HG02870 (cell line): Measurements from ENCODE around the gene CCDC124.
A peak's percentile ranks its signal among the peaks of the same experiment; 100 is the strongest.

ENCODE experiments used
- ATAC-seq: cut with Tn5 transposase; IDR thresholded peaks from one replicate; pipeline ENCODE4 v1.9.1; 2021; ENCODE audit warnings: mild to moderate bottlenecking, moderate library complexity; ENCODE audit not compliant: unreplicated experiment

CCDC124 gene

DNA sequence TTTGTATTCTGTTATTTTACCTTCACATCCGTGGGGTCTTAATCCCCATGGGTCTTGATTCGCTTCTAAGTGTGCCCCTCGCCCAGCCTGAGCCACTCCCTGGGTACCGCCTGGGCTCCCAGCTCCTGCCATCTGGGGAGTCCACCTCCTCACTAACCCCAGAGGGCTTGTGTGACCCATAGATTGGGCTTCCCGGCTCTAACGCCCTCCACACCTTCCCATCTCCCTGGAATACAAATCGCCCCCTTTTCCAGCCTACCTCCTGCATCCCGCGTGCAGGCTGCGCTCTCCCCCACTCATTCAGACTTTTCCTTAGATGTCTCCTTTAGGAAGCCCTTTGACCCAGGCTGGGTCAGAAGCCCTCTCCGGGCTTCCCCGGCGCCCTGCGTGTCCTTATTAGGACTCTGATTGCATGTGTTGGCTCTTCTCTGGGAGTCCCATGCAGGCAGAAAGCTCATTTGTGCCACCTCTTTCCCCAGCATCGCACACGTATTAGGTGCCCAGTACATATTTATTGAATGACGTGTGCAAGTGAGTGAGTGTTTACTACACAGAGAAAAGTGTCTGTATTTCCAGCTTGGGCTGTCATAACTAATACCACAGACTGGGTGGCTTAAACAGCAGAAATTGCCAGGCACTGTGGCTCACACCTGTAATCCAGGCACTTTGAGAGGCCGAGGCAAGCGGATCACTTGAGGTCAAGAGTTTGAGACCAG is 757 bp downstream of the CCDC124 start:
- no peak for ATAC-seq

DNA sequence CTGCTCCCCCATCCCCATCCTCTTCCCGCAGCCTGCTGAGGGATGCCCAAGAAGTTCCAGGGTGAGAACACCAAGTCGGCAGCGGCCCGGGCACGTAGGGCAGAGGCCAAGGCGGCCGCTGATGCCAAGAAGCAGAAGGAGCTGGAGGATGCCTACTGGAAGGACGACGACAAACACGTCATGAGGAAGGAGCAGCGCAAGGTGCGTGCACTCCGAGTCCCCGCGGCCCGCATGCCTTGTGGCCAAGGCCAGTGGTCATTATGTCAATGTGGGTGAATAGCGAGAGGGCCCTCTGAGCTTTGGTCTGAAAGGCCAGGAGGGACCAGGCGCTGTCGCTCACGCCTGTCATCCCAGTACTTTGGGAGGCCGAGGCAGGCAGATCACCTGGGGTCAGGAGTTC is 3.6 kb downstream of the CCDC124 start:
- no peak for ATAC-seq

DNA sequence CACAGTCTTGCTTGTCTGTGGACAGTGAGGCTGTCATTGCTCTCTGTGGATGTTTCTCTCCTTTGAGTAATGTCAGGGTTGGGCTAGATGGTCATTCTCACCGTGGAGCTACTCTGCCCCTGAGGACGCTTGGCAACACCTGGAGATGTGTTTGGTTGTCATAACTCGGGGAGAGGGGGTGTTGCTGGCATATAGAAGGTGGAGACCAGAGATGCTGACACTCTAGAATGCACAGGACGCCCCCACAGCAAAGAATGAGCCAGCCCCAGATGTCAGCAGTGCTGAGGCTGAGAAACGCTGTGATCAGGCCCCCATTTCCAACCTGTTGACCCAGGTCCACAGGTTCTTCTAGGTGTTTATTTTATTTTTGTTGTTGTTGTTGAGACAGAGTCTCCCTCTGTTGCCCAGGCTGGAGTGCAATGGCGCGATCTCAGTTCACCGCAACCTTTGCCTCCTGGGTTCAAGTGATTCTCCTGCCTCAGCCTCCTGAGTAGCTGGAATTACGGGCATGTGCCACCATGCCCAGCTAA is 4.6 kb downstream of the CCDC124 start:
- ATAC-seq: no peak

DNA sequence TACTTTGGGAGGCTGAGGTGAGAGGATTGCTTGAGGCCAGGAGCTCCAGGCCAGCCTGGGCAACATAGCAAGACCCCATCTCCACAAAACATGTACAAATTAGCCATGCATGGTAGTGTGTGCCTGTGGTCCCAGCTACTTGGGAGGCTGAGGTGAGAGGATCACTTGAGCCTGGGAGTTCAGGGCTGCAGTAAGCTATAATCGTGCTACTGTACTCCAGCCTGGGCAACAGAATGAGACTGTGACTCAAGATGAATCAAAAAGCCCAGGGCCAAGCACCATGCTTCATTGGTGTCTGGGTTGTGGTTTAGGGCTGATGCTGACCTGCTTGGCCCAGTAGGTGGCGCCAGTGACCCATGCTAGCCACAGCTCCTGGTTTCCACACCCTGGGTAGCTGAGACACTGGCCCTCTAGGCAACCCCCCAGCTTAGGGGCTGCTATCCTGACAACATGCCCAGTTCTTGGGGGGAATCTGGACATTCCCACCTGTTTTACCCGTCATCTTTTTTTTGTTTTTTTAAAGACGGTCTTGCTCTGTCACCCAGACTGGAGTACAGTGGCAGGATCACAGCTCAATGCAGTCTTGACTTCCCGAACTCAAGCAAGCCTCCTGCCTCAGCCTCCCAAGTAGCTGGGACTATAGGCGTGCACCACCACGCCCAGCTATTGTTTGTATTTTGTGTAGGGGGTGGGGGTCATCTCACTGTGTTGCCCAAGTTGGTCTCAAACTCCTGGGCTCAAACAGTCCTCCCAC is 5.5 kb downstream of the CCDC124 start:
- no peak for ATAC-seq

DNA sequence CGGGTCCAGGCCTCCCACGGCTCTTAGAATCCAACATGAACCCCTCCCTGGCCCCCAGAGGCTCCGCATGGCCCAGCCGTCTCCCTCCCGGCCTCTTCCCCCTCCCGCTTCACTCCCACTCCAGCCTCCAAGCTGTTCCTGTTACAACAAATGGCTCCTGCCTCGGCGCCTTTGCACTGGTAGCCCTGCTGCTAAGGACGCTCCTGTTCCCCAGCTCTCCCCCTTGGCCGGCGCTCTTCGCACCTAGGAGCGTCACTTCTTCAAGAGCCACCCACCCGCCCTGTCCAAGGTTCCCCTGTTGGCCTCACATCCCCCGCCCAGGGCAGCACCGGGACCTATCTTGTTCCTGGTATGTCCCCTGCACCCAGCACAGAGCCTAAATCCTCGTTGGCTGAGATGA is 9.4 kb downstream of the CCDC124 start:
- ATAC-seq: no peak

DNA sequence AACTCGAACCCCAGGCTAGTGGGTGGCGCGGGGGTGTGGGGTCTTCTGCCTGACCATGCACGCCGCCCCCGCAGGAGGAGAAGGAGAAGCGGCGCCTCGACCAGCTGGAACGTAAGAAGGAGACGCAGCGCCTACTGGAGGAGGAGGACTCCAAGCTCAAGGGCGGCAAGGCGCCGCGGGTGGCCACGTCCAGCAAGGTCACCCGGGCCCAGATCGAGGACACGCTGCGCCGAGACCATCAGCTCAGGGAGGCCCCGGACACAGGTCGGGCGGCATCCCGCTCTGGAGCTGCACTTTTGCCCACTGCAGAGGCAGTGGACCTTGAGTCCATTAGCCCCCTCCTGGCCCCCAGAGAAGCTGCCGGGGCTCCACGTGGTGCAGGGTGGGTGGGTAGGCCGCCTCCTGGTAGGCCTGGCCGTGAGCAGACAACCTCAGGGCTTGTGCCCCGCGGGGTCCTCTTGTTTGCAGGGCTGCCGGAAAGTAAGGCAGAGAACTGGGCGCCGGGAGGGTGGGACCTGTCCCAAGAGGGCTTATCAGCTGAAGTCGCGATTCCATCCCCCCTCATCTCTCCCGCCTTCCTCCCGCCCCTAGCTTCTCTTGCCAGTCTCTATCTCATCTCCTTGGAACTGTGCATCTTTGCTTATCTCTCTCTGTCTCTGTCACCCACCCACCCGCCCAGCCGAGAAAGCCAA is 9.9 kb downstream of the CCDC124 start:
- no peak for ATAC-seq

DNA sequence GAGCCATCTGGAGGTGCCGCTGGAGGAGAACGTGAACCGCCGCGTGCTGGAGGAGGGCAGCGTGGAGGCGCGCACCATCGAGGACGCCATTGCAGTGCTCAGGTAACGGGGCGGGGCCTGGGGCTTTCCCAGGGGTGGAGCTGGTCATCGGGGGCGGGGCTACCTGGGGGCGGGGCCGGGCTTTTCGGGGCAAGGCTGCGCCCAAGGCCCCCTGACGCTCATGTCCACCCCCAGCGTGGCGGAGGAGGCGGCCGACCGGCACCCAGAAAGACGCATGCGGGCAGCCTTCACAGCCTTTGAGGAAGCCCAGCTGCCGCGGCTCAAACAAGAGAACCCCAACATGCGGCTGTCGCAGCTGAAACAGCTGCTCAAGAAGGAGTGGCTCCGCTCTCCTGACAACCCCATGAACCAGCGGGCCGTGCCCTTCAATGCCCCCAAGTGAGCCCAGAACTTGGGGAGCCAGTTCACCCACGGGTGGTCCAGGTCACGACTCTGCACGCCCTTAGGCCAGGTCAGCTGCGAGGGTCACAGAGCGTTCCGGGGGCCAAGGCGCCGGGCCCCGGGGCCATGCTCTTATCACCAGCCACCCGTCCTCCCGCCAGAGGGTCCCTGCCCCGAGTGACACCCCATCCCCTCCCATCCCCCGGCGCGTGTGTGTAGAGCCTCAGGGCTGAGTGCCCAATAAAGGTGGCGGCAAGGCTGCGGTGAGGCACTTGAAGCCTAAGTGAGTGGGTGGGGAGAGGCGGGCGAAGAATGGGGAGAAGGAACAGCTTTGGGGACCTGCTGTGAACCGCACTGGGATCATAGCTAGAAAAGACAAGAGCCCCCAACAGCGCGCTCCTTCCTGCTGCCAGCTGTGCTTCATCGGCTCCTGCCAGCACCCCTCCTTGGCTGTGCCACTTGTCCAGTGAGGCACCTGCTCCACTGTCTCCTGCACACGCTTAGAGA is 10.7 kb downstream of the CCDC124 start:
- no peak for ATAC-seq

DNA sequence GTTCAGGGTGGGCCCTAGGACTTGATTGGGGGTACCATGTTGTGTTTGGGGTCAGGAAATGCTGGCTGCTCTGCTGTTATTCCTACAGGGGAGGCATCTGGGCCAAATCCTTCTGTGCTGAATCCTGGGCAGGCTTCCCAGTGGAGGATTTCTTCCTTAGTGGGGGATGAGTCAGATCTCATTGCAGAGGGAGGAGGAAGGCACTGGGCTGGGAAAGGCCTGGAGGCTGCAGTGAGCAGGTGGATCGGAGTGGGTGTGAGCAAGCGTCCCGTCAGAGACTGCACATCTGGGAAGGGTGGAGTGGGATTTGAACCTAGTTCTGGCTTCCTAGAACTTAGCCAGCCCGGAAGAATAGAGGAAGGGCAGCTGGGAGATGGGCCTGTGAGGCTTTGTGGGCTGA is 11.5 kb downstream of the CCDC124 start:
- no peak for ATAC-seq

DNA sequence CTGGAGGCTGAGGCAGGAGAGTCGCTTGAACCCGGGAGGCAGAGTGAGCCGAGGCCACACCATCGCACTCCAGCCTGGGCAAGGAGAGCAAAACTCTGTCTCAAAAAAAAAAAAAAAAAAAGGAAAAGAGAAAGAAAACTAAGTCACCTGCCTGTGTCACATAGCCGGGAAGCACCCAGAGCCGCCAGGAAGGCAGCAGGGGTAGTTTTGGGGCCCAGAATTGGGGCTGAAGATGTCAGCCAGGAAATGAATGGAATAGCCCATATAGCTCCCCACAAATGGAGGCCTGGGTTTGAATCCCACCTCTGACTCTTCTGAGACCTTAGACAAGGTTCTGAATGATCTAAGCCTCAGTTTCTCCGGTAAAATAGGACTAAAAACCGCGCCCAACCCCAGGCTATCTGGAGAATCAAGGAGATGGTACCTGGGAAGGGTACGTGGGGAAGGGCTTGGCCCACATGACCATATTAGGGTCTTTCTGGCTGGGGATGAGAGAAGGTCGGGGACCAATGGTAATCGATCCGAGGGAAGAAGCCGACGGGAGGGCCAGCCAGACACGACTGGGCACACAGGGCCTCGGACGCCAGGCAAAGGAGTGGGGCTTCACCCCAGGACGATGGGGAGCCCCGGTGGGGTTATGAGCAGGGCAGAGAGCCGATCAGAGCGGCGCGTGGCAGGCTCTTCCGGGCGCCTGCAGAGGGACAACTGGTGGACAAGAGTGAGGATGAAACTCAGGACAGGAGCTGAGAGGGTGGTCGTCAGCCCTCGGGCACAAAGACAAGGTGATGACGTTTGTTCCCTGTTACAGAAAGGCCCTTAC is 14.4 kb downstream of the CCDC124 start:
- ATAC-seq: peak; percentile 20

DNA sequence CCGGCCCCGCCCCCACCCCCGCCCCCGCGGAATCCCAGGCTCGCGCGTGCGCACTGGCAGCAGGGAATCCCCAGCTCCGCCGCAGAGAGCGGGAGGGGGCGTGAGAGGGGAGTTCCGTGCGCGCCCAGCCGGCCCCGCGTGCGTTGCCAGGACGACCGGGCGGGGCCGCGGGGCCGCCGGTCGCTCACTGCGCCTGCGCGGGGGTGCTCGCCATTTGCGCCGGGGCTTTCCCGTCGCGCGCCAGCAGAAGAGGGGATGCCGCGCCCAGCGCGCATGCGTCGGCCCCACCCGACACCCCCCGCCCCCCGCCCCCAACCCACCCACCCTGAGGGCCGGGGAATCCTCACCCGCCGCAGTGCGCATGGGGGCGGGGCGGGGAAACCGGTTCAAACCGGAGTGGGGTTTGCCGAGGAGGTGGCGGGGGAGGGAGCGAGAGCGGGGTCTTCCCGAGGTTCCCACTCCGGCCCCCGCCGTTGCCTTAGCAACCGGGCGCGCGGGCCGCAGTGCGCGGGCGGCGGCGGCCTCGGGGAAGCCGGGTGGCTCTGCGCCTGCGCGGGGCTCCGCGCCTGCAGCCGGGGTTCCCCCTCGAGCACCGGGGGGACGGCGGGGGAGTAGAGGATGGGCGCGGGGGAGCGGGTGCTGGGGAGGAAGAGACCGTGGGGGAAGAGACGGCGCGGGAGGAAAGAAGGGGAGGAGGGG is 15.1 kb downstream of the CCDC124 start:
- ATAC-seq: peak; percentile 49

DNA sequence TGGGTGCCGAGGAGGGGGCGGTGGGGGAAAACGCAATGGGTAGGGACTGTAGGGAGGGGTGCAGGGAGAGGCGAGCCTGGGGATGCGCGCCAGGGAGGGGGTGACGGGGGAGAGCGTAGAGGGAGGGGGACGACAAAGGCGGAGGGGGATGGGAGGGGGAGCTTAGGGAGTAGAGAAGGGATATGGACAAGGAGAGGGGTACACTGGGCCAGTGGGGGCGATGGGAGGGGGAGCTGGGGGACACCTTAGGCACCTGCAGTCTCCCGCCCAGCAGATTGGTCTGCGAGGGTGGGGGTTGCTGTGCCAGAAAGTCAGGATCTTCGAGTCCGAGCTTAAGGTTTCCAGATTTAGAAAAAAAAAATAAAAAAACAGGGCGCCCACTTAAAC is 15.7 kb downstream of the CCDC124 start:
- no peak for ATAC-seq

DNA sequence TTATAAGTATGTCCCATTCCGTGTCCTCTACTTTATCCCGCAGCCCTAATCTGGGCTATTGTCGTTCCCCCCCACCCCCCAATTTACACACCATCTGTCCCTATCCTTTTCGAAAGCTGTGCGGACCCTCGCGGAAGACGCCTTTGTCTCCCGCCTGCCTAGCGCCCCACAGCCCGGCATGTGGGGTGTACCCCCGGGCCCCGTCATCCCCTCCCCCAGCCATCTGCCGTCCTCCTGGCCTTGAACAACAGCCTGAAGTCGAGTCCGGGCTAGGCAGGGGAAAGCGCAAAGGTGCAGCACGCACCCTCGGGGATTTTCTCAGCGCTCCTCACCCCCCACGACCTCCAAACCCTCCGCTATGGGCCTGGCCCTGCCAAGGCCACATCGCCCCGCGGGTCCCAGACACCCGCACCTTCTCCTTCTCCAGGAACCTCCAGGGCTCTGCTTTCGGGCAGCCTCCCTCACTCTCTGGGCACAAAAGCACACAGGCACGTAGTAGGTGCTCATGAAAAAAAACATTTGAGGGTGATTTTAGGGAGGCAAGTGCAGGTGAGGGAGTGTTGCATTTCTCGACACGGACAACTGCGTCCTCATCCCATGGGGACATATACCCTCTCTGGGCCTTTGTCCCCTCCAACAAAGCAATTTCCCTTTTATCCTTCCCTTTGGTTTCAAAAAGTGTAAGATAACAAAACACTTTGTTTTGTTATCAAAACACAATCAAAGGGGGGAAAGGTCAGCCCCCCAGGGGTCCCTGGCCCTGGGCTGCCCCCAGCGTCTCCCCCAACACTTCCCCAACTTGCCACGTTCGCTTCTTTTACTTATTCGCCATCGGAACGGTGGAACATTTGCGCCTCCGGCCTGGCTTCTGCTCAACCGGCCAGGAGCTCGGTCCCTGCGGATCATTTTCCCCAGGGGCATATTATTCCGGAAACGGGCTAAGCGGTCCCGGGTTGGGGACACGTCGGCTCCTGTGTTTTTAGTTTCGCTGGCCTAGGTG is 16.4 kb downstream of the CCDC124 start:
- ATAC-seq: no peak

DNA sequence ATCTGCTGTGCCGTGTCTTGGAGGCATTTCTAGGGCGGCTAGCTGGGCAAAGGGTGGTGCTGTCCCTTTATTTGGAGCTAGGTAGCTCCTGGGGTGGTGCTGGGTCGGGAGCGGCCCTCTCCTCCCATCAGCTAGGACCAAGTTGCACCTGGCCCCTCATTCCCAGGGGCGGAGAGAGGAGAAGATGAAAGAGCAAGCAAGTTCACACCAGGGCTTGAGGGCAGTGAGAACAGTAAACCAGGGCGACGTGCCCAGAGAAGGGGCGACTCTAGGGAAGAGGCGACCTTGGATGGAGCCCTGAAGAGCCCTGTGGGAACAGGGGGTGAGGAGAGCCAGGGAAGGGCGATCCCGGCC is 17.1 kb downstream of the CCDC124 start:
- ATAC-seq: no peak

DNA sequence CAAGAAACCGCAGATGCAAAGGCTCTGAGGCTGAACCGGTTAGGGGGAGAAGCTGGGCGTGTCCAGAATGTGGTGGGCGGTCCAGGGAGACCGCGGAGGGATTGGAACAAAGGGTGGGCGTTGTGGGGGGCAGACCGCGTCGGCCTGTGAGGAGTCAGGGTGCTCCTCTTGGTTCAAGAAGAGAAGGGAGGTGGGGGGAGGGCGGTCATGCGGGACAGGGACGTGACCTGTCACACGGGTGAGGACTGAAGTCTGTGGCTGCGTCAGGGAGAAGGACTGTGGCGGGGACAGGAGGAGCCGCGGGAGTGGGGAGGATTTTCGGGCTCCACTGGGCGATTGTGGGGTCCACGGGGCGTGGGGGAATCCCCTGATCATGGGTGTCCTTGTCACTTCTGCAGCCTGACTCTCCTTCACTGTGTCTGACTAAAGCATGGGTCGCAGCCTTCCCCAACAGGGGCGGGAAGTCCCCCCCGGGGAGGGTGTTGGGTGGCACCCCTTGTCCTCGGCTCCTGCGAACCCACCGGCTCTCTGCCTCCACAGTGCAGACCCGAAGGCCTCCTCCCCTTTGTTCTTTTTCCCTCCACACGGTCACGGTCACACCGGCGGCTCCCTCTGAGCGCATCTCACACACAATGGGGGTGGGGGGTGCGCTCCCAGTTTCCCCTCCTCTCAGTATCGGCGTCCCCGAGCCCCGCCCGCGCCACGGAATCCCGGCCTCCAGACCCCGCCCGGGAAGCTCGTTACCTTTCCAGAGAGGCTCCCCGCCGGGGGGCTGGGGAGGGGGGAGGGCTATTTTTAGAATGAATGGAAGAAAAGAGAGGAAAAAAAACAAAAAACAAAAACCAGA is 17.7 kb downstream of the CCDC124 start:
- no peak for ATAC-seq

DNA sequence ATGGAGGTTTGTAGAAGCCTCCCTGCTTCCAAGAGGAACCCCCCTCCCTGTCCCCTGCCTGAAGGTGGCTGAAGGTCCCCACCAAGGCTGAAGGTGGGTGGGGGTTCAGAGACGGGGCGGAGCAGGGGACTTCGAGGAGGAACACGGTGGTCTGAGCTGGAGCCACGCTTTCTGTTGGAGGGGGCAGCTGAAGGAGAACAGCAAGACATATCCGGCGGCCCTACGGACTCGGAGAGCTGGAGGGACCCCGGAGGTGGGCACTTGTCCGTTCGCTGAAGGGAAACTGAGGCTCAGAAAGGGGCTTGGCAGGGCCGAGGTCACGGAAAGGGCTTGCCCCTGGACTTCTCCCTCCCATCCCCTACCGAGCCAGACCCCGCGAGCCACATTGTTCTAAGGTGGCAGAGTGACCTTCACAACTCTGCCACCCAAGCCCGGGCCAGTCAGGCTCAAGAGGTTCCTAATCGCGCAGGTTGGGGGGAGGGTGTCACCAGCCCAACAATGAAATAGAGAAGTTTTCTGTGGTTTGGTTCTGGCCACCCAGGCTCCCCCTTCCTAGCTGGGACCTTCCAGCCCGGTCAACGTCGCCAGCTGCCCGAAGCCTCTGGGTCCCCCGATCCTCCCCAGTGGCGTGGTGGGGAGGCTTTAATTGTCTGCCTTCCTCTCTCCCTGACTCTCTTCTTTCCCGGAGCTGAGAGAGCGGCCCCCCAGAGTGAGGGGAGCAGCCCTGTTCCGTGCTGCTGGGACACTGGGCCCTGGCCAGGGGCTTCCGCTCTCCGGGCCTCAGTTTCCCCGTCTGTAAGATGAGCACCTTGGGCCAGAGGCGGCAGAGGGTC is 18.6 kb downstream of the CCDC124 start:
- ATAC-seq: no peak
